Esophagus muscularis mucosa (tissue), 3 donors: Measurements from ENCODE around the gene SMTNL1.

ENCODE experiments used
- POLR2A ChIP-seq: fragments of 450-650 bp; IDR thresholded peaks from one replicate; pipeline ENCODE4 v1.6.1; 2017; ENCODE audit warnings: antibody characterized with exemption, moderate library complexity, mild to moderate bottlenecking, low read depth
- POLR2AphosphoS5 ChIP-seq, 2 donors: sonication (generic); formaldehyde crosslinking; IDR thresholded peaks; one replicate each; pipeline ENCODE4 v1.6.1; 2017; ENCODE audit warnings: antibody characterized with exemption in 2 of 2
- TF ChIP-seq, protein P1 (sequence below), 3 experiments: fragments of 200-600 bp in 2 of 3; fragments of 450-650 bp in 1 of 3; sonication (generic) in 2 of 3; IDR thresholded peaks; one replicate each; pipeline ENCODE4 v1.5.1; 2017 to 2019; ENCODE audit warnings: antibody characterized with exemption in 3 of 3, mild to moderate bottlenecking in 2 of 3, moderate library complexity in 1 of 3

DNA sequence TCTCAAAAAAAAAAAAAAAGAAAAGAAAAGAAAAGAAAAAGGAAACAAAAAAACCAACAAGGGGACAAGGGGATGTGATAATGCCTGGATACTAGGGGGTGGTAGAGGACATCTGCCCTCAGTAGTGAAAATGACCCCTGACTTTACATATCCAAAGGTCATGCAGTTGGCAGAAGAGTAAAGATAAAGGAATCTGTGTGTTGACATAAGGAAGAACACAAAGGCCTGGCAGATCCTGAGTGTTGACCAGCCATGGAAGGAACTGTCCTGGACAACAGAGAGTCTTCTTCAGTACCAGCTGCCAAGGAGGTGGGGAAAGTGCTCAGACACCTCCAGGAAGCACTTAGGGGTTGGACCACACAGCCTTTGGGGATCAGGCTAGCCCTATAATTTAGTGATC, 34.5 kb upstream of the SMTNL1 start:
- TF ChIP-seq, protein P1, sequence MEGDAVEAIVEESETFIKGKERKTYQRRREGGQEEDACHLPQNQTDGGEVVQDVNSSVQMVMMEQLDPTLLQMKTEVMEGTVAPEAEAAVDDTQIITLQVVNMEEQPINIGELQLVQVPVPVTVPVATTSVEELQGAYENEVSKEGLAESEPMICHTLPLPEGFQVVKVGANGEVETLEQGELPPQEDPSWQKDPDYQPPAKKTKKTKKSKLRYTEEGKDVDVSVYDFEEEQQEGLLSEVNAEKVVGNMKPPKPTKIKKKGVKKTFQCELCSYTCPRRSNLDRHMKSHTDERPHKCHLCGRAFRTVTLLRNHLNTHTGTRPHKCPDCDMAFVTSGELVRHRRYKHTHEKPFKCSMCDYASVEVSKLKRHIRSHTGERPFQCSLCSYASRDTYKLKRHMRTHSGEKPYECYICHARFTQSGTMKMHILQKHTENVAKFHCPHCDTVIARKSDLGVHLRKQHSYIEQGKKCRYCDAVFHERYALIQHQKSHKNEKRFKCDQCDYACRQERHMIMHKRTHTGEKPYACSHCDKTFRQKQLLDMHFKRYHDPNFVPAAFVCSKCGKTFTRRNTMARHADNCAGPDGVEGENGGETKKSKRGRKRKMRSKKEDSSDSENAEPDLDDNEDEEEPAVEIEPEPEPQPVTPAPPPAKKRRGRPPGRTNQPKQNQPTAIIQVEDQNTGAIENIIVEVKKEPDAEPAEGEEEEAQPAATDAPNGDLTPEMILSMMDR (IDR thresholded peaks at IDR 0.05), result no peak
- TF ChIP-seq POLR2A (no peak), POLR2AphosphoS5 (IDR thresholded peaks at IDR 0.05) (no peak)
